ENCODE data around the gene PHLPP1.
A peak's percentile ranks its signal among the peaks of the same experiment; 100 is the strongest.

PHLPP1 gene

GRCh38 chr18:62942578-62942977 lies 227.2 kb downstream of the PHLPP1 start:
- no peak for DNase-seq (ENCODE audit: low spot score)

DNA sequence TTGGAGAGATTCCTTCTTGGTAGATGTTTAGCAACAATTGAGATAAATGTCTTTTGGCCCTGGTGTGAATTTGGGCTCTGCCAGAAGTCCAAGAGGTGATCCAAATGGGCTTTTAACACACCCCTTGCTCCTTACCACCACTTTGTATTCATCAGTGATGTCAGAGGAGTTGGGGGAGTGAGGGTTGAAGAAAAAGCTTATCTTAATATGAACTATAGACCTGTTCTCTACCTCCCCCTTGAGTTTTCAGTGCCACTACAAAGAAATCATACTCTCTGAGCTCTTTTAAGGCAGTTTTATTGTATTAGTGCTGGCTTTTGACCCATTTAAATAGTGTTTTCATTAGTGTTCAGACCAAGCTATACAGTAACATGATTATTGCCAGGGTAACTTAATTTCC lies 229.1 kb downstream of the PHLPP1 start:
- DNase-seq (ENCODE audit: low spot score): no peak

GRCh38 chr18:62948788-62949187 lies 233.4 kb downstream of the PHLPP1 start:
- no peak for DNase-seq (ENCODE audit: low spot score)

DNA sequence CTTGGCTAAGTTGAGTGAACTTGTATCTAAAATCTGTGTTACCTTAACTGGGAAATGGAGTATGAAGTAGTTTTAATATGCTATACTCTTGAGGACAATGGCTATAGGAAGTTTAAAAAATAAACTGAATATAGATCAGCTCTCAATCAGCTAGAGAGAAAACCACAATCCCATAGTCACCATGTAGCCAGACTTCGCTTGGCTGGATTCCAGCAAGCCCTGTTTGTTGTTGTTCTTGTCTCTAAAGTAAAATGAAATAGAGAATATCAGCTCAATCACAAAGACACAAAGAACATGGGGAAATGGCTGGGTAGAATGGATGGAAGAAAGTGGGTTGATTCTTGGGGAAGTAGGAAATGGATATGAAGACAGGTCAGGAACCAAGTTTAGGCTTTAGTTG lies 234.9 kb downstream of the PHLPP1 start:
- no peak for DNase-seq (ENCODE audit: low spot score)

GRCh38 chr18:62952807-62953206 lies 237.5 kb downstream of the PHLPP1 start:
- DNase-seq (ENCODE audit: low spot score): no peak

DNA sequence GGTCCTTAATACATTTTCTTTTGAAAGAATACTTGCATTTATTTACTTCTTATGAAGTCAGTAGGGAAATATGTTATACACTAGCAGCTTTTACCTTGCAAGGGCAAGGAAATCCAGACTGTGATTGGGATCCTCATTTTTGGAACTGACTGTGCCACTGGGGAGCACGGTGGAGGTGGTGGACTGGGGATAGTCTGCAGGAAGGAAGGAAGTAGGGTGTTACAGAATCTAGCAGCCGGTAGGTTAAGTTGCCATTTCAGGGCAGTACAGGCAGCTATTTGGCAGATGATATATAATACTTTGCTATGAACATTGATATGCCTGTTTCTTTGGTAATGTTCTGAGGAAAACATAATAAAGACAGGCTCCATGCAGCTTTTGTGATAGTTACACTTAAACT lies 238.3 kb downstream of the PHLPP1 start:
- no peak for DNase-seq (ENCODE audit: low spot score)

GRCh38 chr18:62954366-62954765 lies 239.0 kb downstream of the PHLPP1 start:
- no peak for DNase-seq (ENCODE audit: low spot score)

- DNase-seq (ENCODE audit: low spot score): no peak
Observed at GRCh38 chr18:62957885-62958472, 242.6 kb downstream of the PHLPP1 start.

DNA sequence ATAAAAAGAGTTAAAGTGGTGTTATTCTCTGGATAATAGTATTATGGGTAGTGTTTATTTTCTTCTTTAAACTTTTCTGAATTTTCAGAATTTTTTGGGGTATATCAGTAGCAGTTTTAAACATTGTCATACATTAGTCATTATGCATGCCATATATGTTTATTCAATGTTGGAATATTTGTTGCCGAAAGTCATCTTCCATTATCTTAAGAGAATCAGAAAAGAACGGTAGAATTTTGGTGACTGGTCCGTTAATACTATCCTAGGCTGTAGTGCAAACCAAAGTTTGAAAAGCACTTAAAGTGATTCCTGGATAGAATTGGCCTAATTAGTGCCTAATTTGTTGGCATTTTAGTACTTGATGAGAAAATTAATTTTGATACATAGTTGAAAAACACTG lies 244.1 kb downstream of the PHLPP1 start:
- DNase-seq (ENCODE audit: low spot score): no peak

GRCh38 chr18:62963507-62963906 lies 248.2 kb downstream of the PHLPP1 start:
- DNase-seq (ENCODE audit: low spot score): no peak

DNA sequence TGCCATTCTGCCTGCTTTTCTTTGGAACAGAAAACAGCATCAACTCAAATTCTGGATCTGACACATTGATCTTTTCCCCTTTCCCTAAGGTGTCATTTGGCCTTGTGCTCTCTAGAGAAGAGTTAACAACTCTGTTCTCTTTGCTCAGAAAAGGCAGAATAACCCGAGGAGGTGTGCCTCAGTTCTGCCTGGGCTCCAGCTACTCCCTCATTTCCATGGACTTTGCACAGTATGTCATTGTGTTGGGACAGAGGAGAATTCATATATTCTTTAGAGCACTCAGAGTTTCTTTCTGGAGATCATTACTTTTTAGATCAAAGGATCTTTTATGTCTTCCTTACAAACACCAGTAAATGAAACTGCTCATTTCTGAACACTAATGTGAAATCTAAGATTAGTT lies 249.1 kb downstream of the PHLPP1 start:
- DNase-seq (ENCODE audit: low spot score): no peak

GRCh38 chr18:62967089-62967488 lies 251.7 kb downstream of the PHLPP1 start:
- no peak for DNase-seq (ENCODE audit: low spot score)

DNA sequence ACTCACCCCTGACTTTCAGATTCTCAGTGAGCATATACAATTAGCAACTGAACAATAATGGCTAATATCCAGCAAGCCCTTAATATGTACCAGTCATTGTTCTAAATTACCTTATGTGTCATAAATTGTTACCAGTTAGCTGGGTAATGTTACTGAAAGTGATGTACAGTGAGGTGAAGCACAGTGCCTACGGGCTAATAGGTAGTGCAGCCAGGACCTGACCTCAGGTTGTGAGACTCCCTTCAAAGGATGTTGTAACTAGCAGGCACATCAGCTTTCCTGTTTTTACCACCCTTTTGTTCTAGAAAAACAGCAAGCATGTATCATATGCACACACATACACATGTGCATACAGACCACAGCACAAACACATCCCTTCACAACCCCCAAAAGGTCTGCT lies 258.3 kb downstream of the PHLPP1 start:
- DNase-seq (ENCODE audit: low spot score): no peak

GRCh38 chr18:62974388-62974787 lies 259.0 kb downstream of the PHLPP1 start:
- no peak for DNase-seq (ENCODE audit: low spot score)

DNA sequence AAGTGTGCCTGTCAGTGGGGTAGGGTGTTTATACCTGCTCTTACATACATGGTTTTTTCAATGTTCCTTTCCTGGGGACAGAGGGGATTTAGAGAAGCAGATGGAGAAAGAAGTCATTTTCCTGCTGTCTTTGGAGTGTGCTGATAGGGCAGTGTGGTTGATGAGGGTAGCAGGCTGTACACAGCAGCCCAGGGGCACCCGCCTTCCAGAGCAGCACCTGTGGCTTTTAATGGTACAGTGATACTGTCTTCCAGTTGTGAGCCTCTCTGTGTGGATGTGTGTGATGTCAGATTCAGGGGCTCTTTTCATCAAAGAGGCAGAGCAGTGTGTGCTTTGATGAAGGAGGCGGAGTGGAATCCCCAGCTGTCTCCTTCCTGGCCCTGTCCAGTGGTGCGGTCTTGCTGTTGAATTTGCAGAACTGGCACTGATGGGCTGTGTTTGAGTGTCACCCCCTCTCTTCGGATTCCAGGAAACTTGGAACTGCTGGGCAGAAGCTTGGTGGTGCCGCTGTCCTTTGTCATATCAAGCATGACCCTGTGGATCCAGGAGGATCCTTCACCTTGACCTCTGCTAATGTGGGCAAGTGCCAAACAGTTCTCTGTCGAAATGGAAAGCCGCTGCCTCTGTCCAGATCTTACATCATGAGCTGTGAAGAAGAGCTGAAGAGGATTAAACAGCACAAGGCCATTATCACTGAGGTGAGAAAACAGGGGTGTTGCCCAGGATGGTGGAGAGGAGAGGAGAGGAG lies 259.8 kb downstream of the PHLPP1 start:
- DNase-seq (ENCODE audit: low spot score): no peak

- DNase-seq (ENCODE audit: low spot score): no peak
Observed at GRCh38 chr18:62975785-62976184, 260.4 kb downstream of the PHLPP1 start.

DNA sequence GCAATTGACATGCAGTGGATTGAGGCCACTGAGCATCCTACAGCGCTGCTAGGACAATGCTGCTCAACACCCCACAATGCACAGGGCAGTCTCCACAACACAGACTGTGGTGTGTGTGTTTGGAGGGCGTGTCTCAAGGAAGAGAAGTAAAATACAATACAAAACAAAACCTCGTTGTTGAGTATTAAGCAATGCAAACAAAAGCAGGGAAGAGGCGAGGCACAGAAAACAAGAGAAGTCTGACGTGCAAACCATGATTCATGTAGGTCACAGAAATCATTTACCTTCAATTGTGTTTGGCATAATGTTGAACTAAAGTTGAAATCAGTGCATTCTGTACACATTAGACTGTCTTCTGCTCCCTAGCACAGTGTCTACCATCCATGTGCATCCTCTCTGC lies 260.9 kb downstream of the PHLPP1 start:
- no peak for DNase-seq (ENCODE audit: low spot score)

- DNase-seq (ENCODE audit: low spot score): no peak
Observed at GRCh38 chr18:62977512-62977911, 262.2 kb downstream of the PHLPP1 start.

GRCh38 chr18:62978251-62979049 lies 263.1 kb downstream of the PHLPP1 start:
- no peak for DNase-seq (ENCODE audit: low spot score)

DNA sequence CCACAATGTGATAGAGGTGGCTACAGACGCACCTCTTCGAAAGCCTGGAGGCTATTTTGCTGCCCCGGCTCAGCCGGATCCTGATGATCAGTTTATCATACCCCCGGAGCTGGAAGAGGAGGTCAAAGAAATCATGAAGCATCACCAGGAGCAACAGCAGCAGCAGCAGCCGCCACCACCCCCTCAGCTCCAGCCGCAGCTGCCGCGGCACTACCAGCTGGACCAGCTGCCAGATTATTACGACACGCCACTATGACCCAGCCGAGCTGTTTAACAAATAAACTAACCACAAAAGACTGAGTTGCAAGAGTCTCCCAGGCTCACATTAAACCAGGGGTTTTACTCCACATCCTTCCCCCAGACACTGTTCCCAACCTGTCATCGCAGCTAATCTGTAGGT lies 263.8 kb downstream of the PHLPP1 start:
- DNase-seq (ENCODE audit: low spot score): no peak

DNA sequence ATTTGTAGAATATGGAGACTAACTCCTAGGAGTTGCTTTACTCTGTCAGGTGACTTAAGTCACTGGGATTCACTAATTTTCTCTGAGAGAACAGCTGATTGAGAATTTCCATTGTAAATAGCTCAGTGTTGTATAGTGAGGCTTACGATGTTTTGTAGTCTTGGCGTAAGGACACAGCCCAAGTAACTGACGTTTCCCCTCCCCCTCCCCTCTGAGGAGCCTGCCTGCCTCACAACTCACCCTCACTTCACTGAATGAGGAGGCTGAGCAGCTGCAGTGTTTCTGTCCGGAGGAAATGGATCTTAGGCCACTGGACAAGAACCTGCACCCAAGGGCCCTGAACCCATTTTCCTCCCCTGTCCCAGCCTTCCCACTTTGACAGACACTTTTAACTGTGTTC lies 264.6 kb downstream of the PHLPP1 start:
- no peak for DNase-seq (ENCODE audit: low spot score)

DNA sequence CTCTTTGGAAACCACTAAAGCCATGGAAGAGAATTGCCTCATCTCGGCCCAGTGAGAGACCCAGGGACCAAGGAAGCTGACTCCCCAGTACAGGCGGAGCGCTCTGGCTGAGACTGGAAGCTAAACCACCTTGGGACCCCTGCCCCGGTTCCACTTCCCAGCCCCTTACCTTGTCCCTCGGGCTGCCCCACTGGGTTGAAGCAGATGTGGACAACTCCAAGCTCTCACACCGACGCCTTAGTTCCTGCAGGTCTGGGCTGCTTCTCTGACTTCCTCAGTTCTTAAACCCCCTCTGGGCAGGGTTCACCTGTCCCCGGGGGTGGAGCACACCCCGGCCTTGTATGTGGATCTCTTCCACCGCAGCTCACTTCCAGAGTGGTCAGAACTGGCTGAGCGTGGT lies 266.2 kb downstream of the PHLPP1 start:
- DNase-seq (ENCODE audit: low spot score): no peak

- DNase-seq (ENCODE audit: low spot score): peak; percentile 69
Observed at GRCh38 chr18:62982600-62983251, 267.4 kb downstream of the PHLPP1 start.

Measured in germinal center (tissue), 1 donor.